Tibial artery (tissue), 4 donors: ENCODE data around the gene GRAP.

Experiments
- DNase-seq, 2 donors: peaks; one replicate each; pipeline ENCODE4 v3.0.0-alpha.2; 2019
- H3K27ac ChIP-seq, 2 donors: fragments of 200-600 bp; sonication (generic) in 1 of 2; 1 replicate in 1 of 2; 2 replicates in 1 of 2; pipeline ENCODE4 v1.5.1; 2018 to 2019; ENCODE audit warnings: mild to moderate bottlenecking in 1 of 2
- H3K27me3 ChIP-seq, 2 donors: fragments of 200-600 bp; sonication (generic) in 1 of 2; one replicate each; pipeline versions ENCODE4 v1.5.1 to v1.6.0; 2016 to 2019
- H3K36me3 ChIP-seq, 3 donors: fragments of 200-600 bp; sonication (generic) in 2 of 3; one replicate each; pipeline ENCODE4 v1.5.1; 2016 to 2019; ENCODE audit warnings: mild to moderate bottlenecking in 2 of 3
- H3K4me1 ChIP-seq, 4 donors: fragments of 200-600 bp; sonication (generic) in 2 of 4; 1 replicate in 3 of 4; 2 replicates in 1 of 4; pipeline ENCODE4 v1.5.1; 2016 to 2019
- H3K4me3 ChIP-seq, 2 donors: fragments of 200-600 bp; sonication (generic) in 1 of 2; 1 replicate in 1 of 2; 2 replicates in 1 of 2; pipeline ENCODE4 v1.5.1; 2018 to 2019; ENCODE audit warnings: mild to moderate bottlenecking in 2 of 2
- H3K9me3 ChIP-seq, 3 donors: fragments of 200-600 bp; sonication (generic) in 1 of 3; one replicate each; pipeline ENCODE4 v1.5.1; 2016 to 2019
- CTCF ChIP-seq, 2 experiments: fragments of 200-600 bp in 1 of 2; fragments of 450-650 bp in 1 of 2; IDR thresholded peaks; one replicate each; pipeline ENCODE4 v1.5.1; 2017 to 2019; ENCODE audit warnings: antibody characterized with exemption in 2 of 2, mild to moderate bottlenecking in 1 of 2, moderate library complexity in 1 of 2
- intact Hi-C: fragments of 100-400 bp; cut with DNase I; formaldehyde crosslinking; loops from one replicate; pipeline ENCODE4 v1.15.0; 2023; ENCODE audit warnings: low total_unique reads

The GRAP gene

GRCh38 chr17:19015428-19015827, 31.3 kb downstream of the GRAP start:
- H3K4me1 ChIP-seq, result no peaks in the 10 kb centered on the region
- intact Hi-C loops, result no loop called here
- no peak overlapping the region for H3K4me3 ChIP-seq
- H3K36me3 ChIP-seq, result no peaks in the 10 kb centered on the region
- DNase-seq, result no peak
- no peak overlapping the region for H3K27ac ChIP-seq
- peaks cover 0 to 19% of the 10 kb centered on the region in 2 donors for H3K27me3 ChIP-seq
- no peaks in the 10 kb centered on the region for H3K9me3 ChIP-seq
- no peak for TF ChIP-seq CTCF (IDR thresholded peaks at IDR 0.05)

DNA sequence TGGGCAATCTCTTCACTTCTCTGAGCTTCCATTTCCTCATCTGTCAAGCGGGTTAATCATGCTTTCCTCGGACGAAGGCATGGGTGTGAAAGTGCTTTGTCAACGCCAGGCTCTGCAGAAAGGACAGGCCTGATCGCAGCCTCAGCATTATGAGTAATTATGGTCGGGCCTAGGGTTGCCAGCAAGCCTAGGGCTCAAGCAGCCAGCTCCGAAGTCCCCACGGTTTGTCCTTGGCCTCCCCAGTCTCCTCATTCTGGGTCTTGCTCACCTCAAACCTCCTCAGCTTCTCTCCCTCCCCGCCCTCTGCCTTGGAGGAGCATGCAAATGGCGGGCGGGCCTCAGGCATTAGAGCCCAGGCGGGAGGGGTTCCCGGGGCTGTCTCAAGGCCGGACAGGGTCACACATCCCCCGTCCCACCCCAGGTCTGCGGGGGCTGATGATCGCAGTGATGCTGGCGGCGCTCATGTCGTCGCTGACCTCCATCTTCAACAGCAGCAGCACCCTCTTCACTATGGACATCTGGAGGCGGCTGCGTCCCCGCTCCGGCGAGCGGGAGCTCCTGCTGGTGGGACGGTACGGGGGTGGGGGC, 32.0 kb downstream of the GRAP start:
- Histone ChIP-seq H3K27ac (no peak overlapping the region), H3K4me3 (no peak overlapping the region), H3K36me3 (no peaks in the 10 kb centered on the region), H3K4me1 (no peaks in the 10 kb centered on the region), H3K9me3 (no peaks in the 10 kb centered on the region), H3K27me3 (peaks cover 0 to 19% of the 10 kb centered on the region in 2 donors)
- TF ChIP-seq CTCF (IDR thresholded peaks at IDR 0.05), result no peak
- DNase-seq, result no peak
- intact Hi-C loops, result no loop called here

- no peak overlapping the region for H3K4me3 ChIP-seq
- DNase-seq, result no peak
Measured at GRCh38 chr17:19013806-19014627, 32.7 kb downstream of the GRAP start.

GRCh38 chr17:19013226-19013625, 33.5 kb downstream of the GRAP start:
- Histone ChIP-seq H3K27ac (no peak overlapping the region), H3K9me3 (no peaks in the 10 kb centered on the region), H3K27me3 (peaks cover 0 to 6% of the 10 kb centered on the region in 2 donors), H3K36me3 (no peaks in the 10 kb centered on the region), H3K4me3 (no peak overlapping the region), H3K4me1 (no peaks in the 10 kb centered on the region)
- DNase-seq, result no peak
- intact Hi-C loops, result no loop called here
- no peak for TF ChIP-seq CTCF (IDR thresholded peaks at IDR 0.05)

More at GRCh38 chr17:19013806-19014627, 32.7 kb downstream of the GRAP start:
- Histone ChIP-seq H3K4me1 (no peaks in the 10 kb centered on the region), H3K27me3 (peaks cover 0 to 13% of the 10 kb centered on the region in 2 donors), H3K9me3 (no peaks in the 10 kb centered on the region), H3K27ac (no peak overlapping the region), H3K36me3 (no peaks in the 10 kb centered on the region)
- TF ChIP-seq CTCF (IDR thresholded peaks at IDR 0.05), result no peak
- intact Hi-C loops, result no loop called here

DNA sequence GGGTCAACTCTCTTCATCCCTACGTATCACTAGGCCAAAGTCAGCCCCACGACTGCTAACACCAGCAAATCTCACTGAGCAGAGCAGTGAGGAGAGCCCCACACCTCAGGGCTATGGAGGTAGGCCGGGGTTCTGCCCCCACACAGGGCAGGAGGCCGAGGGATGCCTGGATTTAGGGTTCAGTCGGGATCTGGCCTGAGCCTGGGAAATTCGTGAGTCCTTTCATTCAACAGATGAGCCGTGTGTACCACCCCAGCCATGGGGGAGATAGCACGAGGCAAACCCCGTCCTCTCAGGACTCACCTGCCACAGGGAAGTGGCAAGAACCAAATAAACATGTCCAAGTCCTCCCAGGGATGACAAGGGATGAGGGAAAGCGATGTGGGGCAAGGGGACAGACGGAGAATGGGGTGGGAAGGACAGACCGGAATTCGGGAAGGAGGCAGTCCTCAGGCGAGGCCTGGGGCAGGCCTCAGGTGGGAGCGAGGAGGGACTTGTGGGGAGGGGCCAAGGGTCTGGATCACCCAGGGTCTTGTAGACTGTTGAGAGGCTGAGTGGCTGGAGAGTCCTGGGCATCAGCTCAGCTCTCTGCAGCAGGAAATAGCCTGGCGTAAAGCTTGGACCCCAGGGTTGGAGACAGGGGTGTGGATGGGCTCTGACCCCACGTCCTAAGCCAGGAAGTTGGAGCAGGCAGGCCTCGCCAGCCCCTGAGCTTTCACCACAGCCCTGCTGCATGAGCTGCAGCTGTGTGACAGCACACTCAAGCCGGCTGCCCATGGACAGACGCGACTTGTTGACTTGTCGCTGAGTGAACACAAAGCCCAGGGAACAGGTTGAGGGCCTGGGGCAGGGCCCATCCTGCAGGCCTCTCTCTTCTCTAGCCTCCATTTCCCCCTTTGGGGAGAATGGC, 34.3 kb downstream of the GRAP start:
- no peak for TF ChIP-seq CTCF (IDR thresholded peaks at IDR 0.05)
- no peaks in the 10 kb centered on the region for H3K4me1 ChIP-seq
- no peak for DNase-seq
- H3K36me3 ChIP-seq, result no peaks in the 10 kb centered on the region
- intact Hi-C loops, result no loop called here
- no peaks in the 10 kb centered on the region for H3K9me3 ChIP-seq
- H3K27ac ChIP-seq, result no peak overlapping the region
- H3K4me3 ChIP-seq, result no peak overlapping the region
- H3K27me3 ChIP-seq, result no peaks in the 10 kb centered on the region
